Activated CD4-positive, alpha-beta T cell treated with anti-CD3 and anti-CD28 coated beads, Interleukin-2, amount 10 ng/mL, durations not matched to agents 24 days and 14 days (primary cell): ENCODE measurements around the gene NBR1. TPM values are rescaled to one million over a fixed set of nuclear protein-coding genes. Genes with fewer than 3 reads are reported as not detected.
"Not testable (repeated sequence)": the region's sequence is repeated elsewhere in the genome, so short reads cannot be mapped to it uniquely, and the experiment has no call there.

Experiments used
- DNase-seq: peaks from one replicate; pipeline ENCODE4 v3.0.0; 2022
- H3K27ac Mint-ChIP-seq: one replicate; pipeline ENCODE4 v1.8.0; 2022; ENCODE audit warnings: mild to moderate bottlenecking, mixed read lengths
- H3K27me3 Mint-ChIP-seq: one replicate; pipeline ENCODE4 v1.8.0; 2022; ENCODE audit warnings: mixed read lengths
- H3K36me3 Mint-ChIP-seq: one replicate; pipeline ENCODE4 v1.8.0; 2022; ENCODE audit warnings: low read depth, mild to moderate bottlenecking, mixed read lengths
- H3K4me1 Mint-ChIP-seq: one replicate; pipeline ENCODE4 v1.8.0; 2021; ENCODE audit warnings: mixed read lengths
- H3K4me3 Mint-ChIP-seq: one replicate; pipeline ENCODE4 v1.8.0; 2022; ENCODE audit warnings: mild to moderate bottlenecking, moderate library complexity, mixed read lengths
- H3K9me3 Mint-ChIP-seq: one replicate; pipeline ENCODE4 v1.8.0; 2021; ENCODE audit warnings: mixed read lengths
- intact Hi-C: fragments of 100-400 bp; cut with micrococcal nuclease; formaldehyde crosslinking; loops from one replicate; pipeline ENCODE4 v1.15.1; 2023
- total RNA-seq: library from RNA; stranded (reverse); gene quantifications from 2 replicates; pipeline ENCODE4 v1.2.3, GENCODE V29; 2022

The NBR1 gene, protein sequence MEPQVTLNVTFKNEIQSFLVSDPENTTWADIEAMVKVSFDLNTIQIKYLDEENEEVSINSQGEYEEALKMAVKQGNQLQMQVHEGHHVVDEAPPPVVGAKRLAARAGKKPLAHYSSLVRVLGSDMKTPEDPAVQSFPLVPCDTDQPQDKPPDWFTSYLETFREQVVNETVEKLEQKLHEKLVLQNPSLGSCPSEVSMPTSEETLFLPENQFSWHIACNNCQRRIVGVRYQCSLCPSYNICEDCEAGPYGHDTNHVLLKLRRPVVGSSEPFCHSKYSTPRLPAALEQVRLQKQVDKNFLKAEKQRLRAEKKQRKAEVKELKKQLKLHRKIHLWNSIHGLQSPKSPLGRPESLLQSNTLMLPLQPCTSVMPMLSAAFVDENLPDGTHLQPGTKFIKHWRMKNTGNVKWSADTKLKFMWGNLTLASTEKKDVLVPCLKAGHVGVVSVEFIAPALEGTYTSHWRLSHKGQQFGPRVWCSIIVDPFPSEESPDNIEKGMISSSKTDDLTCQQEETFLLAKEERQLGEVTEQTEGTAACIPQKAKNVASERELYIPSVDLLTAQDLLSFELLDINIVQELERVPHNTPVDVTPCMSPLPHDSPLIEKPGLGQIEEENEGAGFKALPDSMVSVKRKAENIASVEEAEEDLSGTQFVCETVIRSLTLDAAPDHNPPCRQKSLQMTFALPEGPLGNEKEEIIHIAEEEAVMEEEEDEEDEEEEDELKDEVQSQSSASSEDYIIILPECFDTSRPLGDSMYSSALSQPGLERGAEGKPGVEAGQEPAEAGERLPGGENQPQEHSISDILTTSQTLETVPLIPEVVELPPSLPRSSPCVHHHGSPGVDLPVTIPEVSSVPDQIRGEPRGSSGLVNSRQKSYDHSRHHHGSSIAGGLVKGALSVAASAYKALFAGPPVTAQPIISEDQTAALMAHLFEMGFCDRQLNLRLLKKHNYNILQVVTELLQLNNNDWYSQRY
- 51.2 and 53.5 TPM in 2 replicates for total RNA-seq

DNA sequence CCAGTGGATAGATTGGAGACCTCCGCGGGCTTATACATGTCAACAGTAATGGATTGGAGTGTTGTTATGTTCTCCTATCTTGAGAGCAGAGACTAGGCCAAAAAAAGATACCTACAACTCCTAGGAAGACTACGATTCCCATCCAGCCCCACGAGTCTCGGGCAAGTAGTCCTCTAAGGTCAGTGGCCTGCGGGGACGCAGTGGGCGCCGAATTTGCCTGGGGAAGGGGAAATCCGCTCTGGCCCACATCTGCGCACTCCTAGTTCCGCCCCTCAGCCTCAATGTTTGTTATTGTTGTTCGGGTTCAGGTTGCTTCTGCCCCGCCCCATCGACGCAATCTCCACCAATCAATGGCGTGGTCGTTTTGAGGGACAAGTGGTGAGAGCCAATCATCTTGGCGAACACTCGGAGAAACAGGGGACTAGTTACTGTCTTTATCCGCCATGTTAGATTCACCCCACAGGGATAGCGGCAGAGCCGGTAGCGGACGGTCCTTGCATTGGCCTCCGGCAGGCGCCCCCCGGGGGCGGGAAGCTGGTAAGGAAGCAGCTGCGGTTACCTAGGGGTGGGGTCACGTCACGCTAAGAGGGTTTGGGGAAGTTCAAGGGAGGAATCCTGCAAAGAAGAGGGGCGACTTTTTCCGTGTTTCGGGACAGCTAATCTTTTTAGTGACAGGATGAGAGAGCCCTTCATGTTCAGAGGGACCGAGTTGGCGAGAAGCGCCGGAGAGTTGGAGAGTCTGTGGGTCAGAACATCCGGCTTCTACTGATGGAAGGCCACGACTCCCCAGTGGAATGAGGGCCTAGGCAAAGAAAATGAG, at the start of gene NBR1:
Gene NBR1, plus strand, starts transcription at position 449 of the 820 bp plus-strand sequence. CDS start 4,586 bp downstream, outside the sequence.
- Mint-ChIP-seq H3K4me1 (peaks cover 30% of the 10 kb centered on the region), H3K27me3 (no peaks in the 10 kb centered on the region), H3K4me3 (no peak within 1 kb of the TSS), H3K36me3 (peaks cover 16% of the 10 kb centered on the region), H3K9me3 (no peaks in the 10 kb centered on the region), H3K27ac (no peak within 1 kb of the TSS)
- DNase-seq, result peak; percentile 99
- intact Hi-C loops, result loop anchor here (1.0 kb wide), 5 partner anchors 40 to 189 kb away; partner anchors contain the start of genes BRCA1 and TMEM106A

DNA sequence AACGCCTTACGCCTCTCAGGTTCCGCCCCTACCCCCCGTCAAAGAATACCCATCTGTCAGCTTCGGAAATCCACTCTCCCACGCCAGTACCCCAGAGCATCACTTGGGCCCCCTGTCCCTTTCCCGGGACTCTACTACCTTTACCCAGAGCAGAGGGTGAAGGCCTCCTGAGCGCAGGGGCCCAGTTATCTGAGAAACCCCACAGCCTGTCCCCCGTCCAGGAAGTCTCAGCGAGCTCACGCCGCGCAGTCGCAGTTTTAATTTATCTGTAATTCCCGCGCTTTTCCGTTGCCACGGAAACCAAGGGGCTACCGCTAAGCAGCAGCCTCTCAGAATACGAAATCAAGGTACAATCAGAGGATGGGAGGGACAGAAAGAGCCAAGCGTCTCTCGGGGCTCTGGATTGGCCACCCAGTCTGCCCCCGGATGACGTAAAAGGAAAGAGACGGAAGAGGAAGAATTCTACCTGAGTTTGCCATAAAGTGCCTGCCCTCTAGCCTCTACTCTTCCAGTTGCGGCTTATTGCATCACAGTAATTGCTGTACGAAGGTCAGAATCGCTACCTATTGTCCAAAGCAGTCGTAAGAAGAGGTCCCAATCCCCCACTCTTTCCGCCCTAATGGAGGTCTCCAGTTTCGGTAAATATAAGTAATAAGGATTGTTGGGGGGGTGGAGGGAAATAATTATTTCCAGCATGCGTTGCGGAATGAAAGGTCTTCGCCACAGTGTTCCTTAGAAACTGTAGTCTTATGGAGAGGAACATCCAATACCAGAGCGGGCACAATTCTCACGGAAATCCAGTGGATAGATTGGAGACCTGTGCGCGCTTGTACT, 45.7 kb upstream of the NBR1 start, which contains the start of gene BRCA1:
Gene BRCA1, minus strand, starts transcription at position 232 of the 834 bp plus-strand sequence. CDS start 1,268 bp downstream, outside the sequence.
- Mint-ChIP-seq H3K4me1 (peaks cover 29% of the 10 kb centered on the region), H3K4me3 (peak within 1 kb of the TSS; percentile 100), H3K27me3 (no peaks in the 10 kb centered on the region), H3K9me3 (no peaks in the 10 kb centered on the region), H3K36me3 (peaks cover 33% of the 10 kb centered on the region), H3K27ac (peak within 1 kb of the TSS; percentile 99)
- intact Hi-C loops, result loop anchor here (1.0 to 10.0 kb wide), 6 partner anchors 45 to 190 kb away; partner anchors contain the start of genes PTGES3L, RND2, RPL27 and RUNDC1
- peak; percentile 99 for DNase-seq

DNA sequence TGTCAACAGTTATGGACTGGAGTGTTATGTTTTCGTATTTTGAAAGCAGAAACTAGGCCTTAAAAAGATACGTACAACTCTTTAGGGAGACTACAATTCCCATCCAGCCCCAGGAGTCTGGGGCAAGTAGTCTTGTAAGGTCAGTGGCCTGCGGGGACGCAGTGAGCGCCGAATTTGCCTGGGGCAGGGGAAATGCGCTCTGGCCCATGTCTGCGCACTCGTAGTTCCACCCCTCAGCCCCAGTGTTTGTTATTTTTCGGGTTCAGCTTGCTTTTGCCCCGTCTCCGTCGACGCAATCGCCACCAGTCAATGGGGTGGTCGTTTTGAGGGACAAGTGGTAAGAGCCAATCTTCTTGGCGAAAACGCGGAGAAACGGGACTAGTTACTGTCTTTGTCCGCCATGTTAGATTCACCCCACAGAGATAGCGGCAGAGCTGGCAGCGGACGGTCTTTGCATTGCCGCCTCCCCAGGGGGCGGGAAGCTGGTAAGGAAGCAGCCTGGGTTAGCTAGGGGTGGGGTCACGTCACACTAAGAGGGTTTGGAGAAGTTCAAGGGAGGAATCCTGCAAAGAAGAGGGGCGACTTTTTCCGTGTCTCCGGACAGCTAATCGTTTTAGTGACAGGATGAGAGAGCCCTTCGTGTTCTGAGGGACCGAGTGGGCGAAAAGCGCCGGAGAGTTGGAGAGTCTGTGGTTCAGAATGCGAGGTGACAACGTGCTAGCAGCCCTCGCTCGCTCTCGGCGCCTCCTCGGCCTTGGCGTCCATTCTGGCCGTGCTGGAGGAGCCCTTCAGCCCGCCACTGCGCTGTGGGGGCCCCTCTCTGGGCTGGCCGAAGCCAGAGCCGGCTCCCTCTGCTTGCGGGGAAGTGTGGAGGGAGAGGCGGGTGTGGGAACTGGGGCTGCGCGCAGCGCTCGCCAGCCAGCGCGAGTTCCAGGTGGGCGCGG, 44.8 kb upstream of the NBR1 start:
- H3K9me3 Mint-ChIP-seq, result no peaks in the 10 kb centered on the region
- intact Hi-C loops, result loop anchor here (1.0 to 10.0 kb wide), 6 partner anchors 44 to 189 kb away; partner anchors contain the start of genes PTGES3L, RND2, RPL27 and RUNDC1
- no peaks in the 10 kb centered on the region for H3K27me3 Mint-ChIP-seq
- peaks cover 29% of the 10 kb centered on the region for H3K4me1 Mint-ChIP-seq
- peak overlapping the region; percentile 100 for H3K4me3 Mint-ChIP-seq
- H3K36me3 Mint-ChIP-seq, result peaks cover 33% of the 10 kb centered on the region
- peak; percentile 63 for DNase-seq
- H3K27ac Mint-ChIP-seq, result peak overlapping the region; percentile 99

DNA sequence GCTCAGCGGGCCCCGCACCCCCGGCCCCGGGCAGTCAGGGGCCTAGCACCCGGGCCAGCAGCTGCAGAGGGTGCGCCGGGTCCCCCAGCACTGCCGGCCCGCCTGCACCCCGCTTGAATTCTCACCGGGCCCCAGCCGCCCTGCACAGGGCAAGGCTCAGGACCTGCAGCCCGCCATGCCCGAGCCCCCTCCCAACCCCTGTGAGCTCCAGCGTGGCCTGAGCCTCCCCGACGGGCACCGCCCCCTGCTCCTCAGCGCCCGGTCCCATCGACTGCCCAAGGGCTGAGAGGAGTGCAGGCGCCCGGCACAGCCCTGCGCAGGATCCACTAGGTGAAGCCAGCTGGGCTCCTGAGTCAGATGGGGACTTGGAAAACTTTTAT, 44.1 kb upstream of the NBR1 start:
- Mint-ChIP-seq H3K4me3 (peak overlapping the region; percentile 72), H3K36me3 (peaks cover 31% of the 10 kb centered on the region), H3K9me3 (no peaks in the 10 kb centered on the region), H3K4me1 (peaks cover 27% of the 10 kb centered on the region), H3K27me3 (no peaks in the 10 kb centered on the region), H3K27ac (peak overlapping the region; percentile 75)
- intact Hi-C loops, result loop anchor here (5.0 to 10.0 kb wide), 2 partner anchors 85 to 102 kb away; partner anchors contain the start of genes RND2, TMEM106A and VAT1
- DNase-seq, result no peak

DNA sequence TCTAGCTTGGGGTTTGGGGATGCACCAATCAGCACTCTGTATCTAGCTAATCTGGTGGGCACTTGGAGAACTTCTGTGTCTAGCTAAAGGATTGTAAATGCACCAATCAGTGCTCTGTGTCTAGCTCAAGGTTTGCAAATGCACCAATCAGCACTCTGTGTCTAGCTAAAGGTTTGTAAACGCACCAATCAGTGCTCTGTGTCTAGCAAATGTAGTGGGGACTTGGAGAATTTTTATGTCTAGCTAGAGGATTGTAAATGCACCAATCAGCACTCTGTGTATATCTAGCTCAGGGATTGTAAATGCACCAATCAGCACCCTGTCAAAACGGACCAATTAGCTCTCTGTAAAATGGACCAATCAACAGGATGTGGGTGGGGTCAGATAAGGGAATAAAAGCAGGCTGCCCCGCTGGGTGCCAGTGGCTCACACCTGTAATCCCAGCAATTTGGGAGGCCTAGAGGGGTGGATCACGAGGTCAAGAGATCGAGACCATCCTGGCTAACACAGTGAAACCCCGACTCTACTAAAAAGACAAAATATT, 43.6 kb upstream of the NBR1 start:
- not testable (repeated sequence) for H3K27me3 Mint-ChIP-seq, DNase-seq, H3K9me3 Mint-ChIP-seq
- Mint-ChIP-seq H3K4me3 (peak overlapping the region; percentile 72), H3K36me3 (peaks cover 30% of the 10 kb centered on the region), H3K4me1 (peaks cover 25% of the 10 kb centered on the region), H3K27ac (peak overlapping the region; percentile 75)
- intact Hi-C loops, result loop anchor here (5.0 to 10.0 kb wide), 2 partner anchors 85 to 103 kb away; partner anchors contain the start of genes RND2, TMEM106A and VAT1

DNA sequence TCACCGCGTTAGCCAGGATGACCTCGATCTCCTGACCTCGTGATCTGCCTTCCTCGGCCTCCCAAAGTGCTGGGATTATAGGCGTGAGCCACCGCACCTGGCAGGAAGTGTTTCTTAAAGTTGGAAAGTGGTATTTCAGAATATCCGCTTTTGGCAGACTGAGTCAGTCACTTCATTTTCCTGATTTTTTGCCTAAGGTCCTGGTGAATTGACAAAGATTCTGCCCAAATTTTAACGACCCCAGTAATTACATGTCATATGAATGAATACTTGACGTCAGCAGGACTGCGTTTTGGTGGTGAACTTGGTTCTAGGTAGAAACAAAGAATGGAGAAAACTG, 41.4 kb upstream of the NBR1 start:
- peaks cover 33% of the 10 kb centered on the region for H3K36me3 Mint-ChIP-seq
- peaks cover 17% of the 10 kb centered on the region for H3K4me1 Mint-ChIP-seq
- no peak overlapping the region for H3K27ac Mint-ChIP-seq
- no peak overlapping the region for H3K4me3 Mint-ChIP-seq
- intact Hi-C loops, result loop anchor here (5.0 to 10.0 kb wide), 2 partner anchors 83 to 105 kb away; partner anchors contain the start of genes RND2, TMEM106A and VAT1
- H3K9me3 Mint-ChIP-seq, result no peaks in the 10 kb centered on the region
- no peaks in the 10 kb centered on the region for H3K27me3 Mint-ChIP-seq
- DNase-seq, result no peak

DNA sequence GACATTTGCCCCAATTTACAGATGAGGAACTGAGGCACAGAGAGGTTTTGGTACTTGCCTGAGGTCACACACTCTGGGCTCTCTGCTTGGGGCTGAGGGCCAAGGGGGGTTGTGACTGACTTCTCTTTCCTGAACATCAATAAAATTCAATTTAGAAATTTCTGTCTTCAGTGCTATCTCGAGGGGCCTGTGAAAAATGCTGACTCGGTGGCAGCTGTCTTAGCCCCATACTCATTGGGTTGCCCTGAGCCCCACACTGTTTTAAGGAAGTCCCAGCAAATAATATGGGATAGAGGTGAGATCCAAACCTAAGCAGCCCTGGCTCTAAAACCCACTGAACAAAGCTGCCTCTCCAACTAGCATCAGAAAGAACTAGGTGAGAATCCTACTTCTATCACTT, 38.9 kb upstream of the NBR1 start:
- intact Hi-C loops, result no loop called here
- no peaks in the 10 kb centered on the region for H3K27me3 Mint-ChIP-seq
- DNase-seq, result no peak
- H3K4me3 Mint-ChIP-seq, result no peak overlapping the region
- peaks cover 14% of the 10 kb centered on the region for H3K4me1 Mint-ChIP-seq
- peaks cover 24% of the 10 kb centered on the region for H3K36me3 Mint-ChIP-seq
- H3K27ac Mint-ChIP-seq, result no peak overlapping the region
- H3K9me3 Mint-ChIP-seq, result no peaks in the 10 kb centered on the region

DNA sequence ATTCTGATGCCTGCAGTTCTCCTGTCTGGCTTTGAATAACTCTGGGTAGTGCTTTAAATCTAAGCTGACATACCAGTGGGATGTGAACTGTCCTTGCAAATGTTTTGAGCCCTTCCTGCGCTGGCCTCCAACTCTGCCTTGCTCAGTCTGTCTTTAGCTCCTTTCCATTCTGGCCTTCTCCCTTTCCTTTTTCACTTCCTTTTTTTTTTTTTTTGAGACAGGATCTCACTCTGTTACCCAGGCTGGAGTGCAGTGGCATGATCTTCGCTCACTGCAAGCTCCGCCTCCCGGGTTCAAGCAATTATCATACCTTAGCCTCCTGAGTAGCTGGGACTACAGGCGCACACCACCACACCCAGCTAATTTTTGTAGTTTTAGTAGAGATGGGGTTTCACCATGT, 37.6 kb upstream of the NBR1 start:
- H3K4me3 Mint-ChIP-seq, DNase-seq, intact Hi-C loops, H3K27ac Mint-ChIP-seq, H3K4me1 Mint-ChIP-seq, H3K27me3 Mint-ChIP-seq, H3K9me3 Mint-ChIP-seq: not testable (repeated sequence)
- peaks cover 16% of the 10 kb centered on the region for H3K36me3 Mint-ChIP-seq

DNA sequence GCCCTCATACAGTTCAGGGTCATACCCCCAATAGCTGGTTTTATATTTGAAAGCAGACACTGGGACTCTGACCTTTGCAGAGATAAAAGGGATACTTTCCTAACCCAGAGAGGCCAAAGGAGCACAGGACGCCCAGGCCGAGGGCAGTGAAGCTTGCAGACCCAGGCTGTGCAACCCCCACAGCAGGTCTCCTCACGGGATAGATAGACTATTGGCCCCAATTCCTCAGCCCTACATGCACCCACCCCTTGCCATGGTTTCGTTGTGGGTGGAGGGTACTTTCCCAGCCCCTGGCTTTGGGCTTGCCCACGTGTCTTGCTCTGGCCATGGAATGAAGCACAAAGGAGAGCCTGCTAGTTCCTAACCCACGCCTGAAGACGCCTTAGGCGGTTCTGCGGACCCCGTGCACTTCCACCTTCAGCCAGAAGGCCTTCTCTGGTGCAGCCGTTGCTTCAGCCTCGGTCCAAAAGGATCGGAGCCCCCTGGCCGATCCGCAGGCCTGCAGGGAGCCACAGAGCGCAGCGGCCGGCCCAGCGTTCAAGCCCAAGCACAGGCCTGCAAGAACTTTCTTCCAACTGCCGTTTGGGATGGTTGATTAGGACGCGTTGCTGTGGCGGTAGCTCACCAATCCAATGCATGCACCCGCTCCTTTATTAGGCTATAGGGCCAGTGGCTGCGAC, 36.1 kb upstream of the NBR1 start:
- Mint-ChIP-seq H3K9me3 (no peaks in the 10 kb centered on the region), H3K4me3 (no peak overlapping the region), H3K36me3 (peaks cover 14% of the 10 kb centered on the region), H3K4me1 (peaks cover 7% of the 10 kb centered on the region), H3K27ac (no peak overlapping the region), H3K27me3 (no peaks in the 10 kb centered on the region)
- no peak for DNase-seq
- intact Hi-C loops, result no loop called here

DNA sequence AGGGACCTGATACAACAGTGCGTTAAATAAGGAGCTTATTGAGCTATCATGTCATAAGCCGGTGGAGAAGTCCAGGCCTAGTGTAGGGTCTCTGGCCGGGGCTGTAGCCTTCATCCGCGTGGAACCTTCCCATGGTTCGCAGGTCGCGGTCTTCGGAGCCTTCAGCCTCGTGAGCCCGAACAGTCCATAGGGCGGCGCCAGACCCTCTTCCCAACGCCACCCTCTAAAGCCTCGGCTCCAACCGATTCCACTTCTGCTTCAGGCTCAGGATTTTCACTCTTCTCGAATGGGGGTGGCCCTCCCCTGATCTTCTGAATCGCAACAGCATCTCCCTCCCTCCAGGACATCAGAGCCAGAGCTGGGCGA, 35.6 kb upstream of the NBR1 start:
- Mint-ChIP-seq H3K4me1 (peaks cover 7% of the 10 kb centered on the region), H3K36me3 (peaks cover 14% of the 10 kb centered on the region), H3K9me3 (no peaks in the 10 kb centered on the region), H3K4me3 (no peak overlapping the region), H3K27ac (no peak overlapping the region), H3K27me3 (no peaks in the 10 kb centered on the region)
- intact Hi-C loops, result no loop called here
- no peak for DNase-seq

DNA sequence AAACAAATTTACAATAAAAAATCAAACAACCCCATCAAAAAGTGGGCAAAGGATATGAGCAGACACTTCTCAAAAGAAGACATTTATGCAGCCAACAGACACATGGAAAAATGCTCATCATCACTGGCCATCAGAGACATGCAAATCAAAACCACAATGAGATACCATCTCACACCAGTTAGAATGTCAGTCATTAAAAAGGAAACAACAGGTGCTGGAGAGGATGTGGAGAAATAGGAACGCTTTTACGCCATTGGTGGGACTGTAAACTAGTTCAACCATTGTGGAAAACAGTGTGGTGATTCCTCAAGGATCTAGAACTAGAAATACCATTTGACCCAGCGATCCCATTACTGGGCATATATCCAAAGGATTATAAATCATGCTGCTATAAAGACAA, 34.4 kb upstream of the NBR1 start:
- H3K27me3 Mint-ChIP-seq, H3K4me3 Mint-ChIP-seq, H3K9me3 Mint-ChIP-seq, DNase-seq, H3K4me1 Mint-ChIP-seq, intact Hi-C loops: not testable (repeated sequence)
- peaks cover 14% of the 10 kb centered on the region for H3K36me3 Mint-ChIP-seq
- peak overlapping the region; percentile 59 for H3K27ac Mint-ChIP-seq
